ENCODE measurements around the gene RFK.

RFK gene

DNA sequence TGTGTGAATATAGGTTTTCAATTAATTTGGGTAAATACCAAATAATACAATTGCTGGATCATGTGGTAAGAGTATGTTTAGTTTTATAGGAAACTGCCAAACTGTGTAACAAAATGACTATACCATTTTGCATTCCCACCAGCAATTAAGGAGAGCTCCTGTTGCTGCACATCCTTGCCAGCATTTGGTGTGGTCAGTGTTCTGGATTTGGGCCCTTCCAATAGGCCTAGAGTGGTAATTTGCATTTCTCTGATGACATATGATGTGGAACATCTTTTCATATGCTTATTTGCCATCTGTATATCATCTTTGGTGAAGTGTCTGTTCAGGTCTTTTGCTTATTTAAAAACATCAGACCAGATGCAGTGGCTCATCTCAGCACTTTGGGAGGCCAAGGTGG, 11.6 kb upstream of the RFK start:
- DNase-seq (ENCODE audit: low read depth) = no peak
- TF ChIP-seq, protein P1, sequence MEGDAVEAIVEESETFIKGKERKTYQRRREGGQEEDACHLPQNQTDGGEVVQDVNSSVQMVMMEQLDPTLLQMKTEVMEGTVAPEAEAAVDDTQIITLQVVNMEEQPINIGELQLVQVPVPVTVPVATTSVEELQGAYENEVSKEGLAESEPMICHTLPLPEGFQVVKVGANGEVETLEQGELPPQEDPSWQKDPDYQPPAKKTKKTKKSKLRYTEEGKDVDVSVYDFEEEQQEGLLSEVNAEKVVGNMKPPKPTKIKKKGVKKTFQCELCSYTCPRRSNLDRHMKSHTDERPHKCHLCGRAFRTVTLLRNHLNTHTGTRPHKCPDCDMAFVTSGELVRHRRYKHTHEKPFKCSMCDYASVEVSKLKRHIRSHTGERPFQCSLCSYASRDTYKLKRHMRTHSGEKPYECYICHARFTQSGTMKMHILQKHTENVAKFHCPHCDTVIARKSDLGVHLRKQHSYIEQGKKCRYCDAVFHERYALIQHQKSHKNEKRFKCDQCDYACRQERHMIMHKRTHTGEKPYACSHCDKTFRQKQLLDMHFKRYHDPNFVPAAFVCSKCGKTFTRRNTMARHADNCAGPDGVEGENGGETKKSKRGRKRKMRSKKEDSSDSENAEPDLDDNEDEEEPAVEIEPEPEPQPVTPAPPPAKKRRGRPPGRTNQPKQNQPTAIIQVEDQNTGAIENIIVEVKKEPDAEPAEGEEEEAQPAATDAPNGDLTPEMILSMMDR (IDR thresholded peaks at IDR 0.05; ENCODE audit: low read length, missing control alignments) = no peak
- no peak overlapping the region for H3K4me3 ChIP-seq (replicated peaks; ENCODE audit: low read depth, low read length)

DNA sequence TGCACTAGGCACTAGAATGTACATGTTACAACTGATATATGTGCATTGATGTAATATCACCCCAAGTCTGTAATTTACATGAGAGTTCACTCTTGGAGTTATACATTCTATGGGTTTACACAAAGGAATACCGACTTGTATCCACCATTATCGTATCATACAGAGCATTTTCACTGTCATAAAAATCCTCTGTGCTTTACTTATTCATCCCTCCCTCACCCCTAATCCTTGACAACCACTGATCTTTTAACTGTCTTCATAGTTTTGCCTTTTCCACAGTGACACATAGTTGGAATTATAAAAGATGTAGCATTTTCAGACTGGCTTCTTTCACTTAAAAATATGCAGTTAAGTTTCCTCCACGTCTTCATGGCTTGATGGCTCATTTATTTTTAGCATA, 11.1 kb upstream of the RFK start:
- no peak overlapping the region for H3K4me3 ChIP-seq (replicated peaks; ENCODE audit: low read depth, low read length)
- DNase-seq (ENCODE audit: low read depth) = no peak
- TF ChIP-seq, protein P1 (IDR thresholded peaks at IDR 0.05; ENCODE audit: low read length, missing control alignments) = no peak

DNA sequence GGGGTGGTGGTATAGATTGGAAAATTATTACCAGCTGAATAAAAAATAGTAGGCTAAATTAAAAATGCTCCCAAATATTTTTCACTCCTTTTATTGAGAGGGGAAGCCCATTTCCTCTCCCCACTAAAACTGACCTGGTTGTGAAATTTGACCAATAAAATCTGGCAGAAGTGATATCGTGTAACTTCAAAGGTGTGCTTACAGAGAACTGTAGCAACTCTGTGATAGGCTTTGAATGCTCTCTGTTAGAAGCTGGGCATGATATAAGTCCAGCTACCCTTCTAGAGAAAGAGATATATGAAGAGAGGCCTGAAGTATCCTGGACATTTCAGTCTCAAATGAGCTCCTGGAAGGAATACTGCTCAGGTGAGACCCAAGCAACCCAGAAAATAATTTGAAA, 10.2 kb upstream of the RFK start:
- no peak overlapping the region for H3K4me3 ChIP-seq (replicated peaks; ENCODE audit: low read depth, low read length)
- DNase-seq (ENCODE audit: low read depth) = no peak
- TF ChIP-seq, protein P1 (IDR thresholded peaks at IDR 0.05; ENCODE audit: low read length, missing control alignments) = no peak

DNA sequence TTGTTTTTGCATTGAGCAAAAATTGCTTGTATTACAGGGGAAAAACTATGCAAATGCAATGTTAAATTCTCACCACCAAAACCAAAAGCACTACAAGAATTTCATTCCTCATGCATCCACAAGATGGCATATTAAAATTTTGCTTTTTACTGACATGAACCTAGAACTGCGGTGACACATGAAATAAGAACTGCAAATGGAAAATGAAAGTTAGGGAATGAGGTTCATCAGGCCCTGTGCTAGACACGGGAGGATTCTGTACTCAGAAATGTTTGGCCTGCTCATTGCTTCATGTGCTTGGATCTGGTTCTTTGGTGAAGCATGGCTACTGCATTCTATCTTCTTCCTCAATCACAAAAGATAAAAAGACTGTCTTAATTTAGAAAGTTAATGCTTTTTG, 9.1 kb upstream of the RFK start:
- peak; percentile 90 for DNase-seq (ENCODE audit: low read depth)
- TF ChIP-seq, protein P1 (IDR thresholded peaks at IDR 0.05; ENCODE audit: low read length, missing control alignments) = peak; percentile 68
- no peak overlapping the region for H3K4me3 ChIP-seq (replicated peaks; ENCODE audit: low read depth, low read length)

DNA sequence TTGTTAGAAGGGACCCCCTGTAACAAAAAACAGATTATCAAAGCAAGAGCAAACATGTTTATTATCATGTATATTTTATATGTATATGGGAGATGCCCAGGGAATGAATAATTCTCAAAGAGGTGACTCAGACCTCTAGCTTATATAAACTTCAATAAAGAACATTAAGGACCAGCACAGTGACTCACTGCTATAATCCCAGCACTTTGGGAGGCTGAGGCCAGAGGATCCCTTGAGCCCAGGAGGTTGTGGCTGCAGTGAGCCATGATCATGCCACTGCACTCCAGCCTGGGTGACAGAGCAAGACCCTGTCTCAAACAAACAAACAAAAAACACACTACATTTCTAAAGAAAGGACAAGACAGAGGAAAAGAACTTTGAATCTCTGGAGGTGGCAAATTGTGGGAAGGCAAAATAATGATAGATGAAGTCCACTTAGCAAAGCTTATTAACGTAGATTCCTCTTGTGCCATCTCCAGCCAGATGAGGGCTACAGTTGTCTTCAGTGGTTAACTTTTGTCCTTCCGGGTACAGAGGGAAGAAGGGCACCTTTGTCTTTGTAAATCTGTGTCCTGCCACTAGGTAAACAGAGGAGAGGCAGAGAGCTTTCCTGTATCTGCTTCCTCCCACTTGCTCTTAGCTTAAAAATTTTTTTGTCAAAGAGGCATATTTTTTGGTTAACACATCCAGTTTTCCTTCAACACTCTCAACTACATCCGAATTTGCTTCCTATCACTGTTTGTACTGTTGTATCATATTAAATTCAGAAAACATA, 7.5 kb upstream of the RFK start:
- TF ChIP-seq, protein P1 (IDR thresholded peaks at IDR 0.05; ENCODE audit: low read length, missing control alignments) = no peak
- no peak for DNase-seq (ENCODE audit: low read depth)
- H3K4me3 ChIP-seq (replicated peaks; ENCODE audit: low read depth, low read length) = no peak overlapping the region

DNA sequence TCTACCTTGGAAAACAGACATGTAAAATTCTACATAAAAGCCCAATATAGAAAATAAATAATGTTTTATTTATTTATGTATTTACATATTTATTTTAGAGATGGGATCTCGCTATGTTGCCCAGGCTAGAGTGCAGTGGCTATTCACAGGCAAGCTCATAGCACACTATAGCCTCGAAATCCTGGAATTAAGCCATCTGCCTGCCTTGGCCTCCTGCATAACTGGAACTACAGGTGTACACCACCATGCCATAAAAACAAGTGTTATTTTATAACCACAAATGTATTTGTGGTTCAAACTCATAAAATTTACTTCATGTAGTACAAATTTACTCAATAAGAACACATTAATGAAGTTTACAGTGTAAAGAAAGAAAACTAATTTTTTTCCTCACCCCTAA, 7.0 kb upstream of the RFK start:
- no peak for DNase-seq (ENCODE audit: low read depth)
- TF ChIP-seq, protein P1 (IDR thresholded peaks at IDR 0.05; ENCODE audit: low read length, missing control alignments) = no peak
- H3K4me3 ChIP-seq (replicated peaks; ENCODE audit: low read depth, low read length) = no peak overlapping the region

DNA sequence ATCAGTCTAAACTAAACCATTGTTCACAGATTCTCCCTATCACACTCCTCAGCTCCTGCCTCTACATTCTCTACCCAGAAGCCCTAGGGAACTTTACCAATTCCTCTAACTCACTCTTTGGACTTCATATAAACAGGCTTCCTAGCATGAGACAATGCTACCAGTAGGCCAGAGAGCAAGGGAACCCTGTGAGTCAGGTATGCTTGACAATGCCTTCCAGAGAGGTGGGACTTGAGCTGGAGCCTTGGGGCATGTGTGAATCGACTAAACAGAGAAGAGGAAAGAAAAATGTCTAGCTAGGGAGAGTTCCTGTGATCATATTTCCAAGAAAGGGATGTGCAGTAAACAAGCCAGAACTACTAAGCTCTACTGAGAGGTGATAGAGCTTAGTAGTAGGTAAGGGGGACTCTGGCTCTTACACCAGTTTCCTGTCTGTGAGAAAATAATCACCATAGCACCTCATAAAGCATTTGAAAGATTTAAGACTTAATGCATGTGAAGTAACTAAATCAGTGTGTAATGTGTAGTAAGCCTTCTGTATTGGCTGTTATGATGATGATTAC, 6.4 kb upstream of the RFK start:
- no peak for DNase-seq (ENCODE audit: low read depth)
- TF ChIP-seq, protein P1 (IDR thresholded peaks at IDR 0.05; ENCODE audit: low read length, missing control alignments) = no peak
- H3K4me3 ChIP-seq (replicated peaks; ENCODE audit: low read depth, low read length) = no peak overlapping the region

Measured in fibroblast of pulmonary artery (primary cell).